ENCODE data around the gene CALML5. TPM values are rescaled to one million over a fixed set of nuclear protein-coding genes. Genes with fewer than 3 reads are reported as not detected.

CALML5 gene
- total RNA-seq, 1 experiment from 2014 or later: not detected

- Histone ChIP-seq H3K9me2 (ENCODE audit: insufficient read depth) (no peaks in the 10 kb centered on the region), H4K20me1 (ENCODE audit: insufficient read depth) (no peaks in the 10 kb centered on the region), H3K9ac (ENCODE audit: low read length) (no peak overlapping the region), H3K4me1 (ENCODE audit: control insufficient read depth in 1 of 2, insufficient read depth in 2 of 2, low read length in 2 of 2) (no peaks in the 10 kb centered on the region), H3K27ac (ENCODE audit: low read depth, low read length) (no peak overlapping the region), H2AFZ (ENCODE audit: low read depth, low read length, poor library complexity, severe bottlenecking) (no peak overlapping the region), H3K4me2 (ENCODE audit: low read length) (no peak overlapping the region), H3K4me3 (replicated peaks in 1 of 2; ENCODE audit: low read depth in 1 of 2, low read length in 2 of 2) (no peak overlapping the region), H3K27me3 (ENCODE audit: insufficient read depth, low read length) (no peaks in the 10 kb centered on the region), H3K9me3 (ENCODE audit: control insufficient read depth in 1 of 2, insufficient read depth in 1 of 2, low read depth in 1 of 2, low read length in 2 of 2) (no peaks in the 10 kb centered on the region), H3K79me2 (ENCODE audit: insufficient read depth, low read length) (no peaks in the 10 kb centered on the region), H3K36me3 (ENCODE audit: control insufficient read depth in 1 of 2, insufficient read depth in 2 of 2, low read length in 2 of 2) (no peaks in the 10 kb centered on the region)
- ChIA-PET RAD21 (ENCODE audit: low non-redundant PET in 1 of 2, low total read pairs in 2 of 2, uncharacterized antibody in 2 of 2, unreplicated experiment in 2 of 2) (no interaction called here), POLR2A (no interaction called here), CTCF (no interaction called here)
- no TSS peak for BruUV-seq (replicated peaks)
- no peak for ATAC-seq
- no peak for DNase-seq (ENCODE audit: low read depth, low spot score)
- intact Hi-C loops (cut with micrococcal nuclease): no loop called here
- TF ChIP-seq YY1 (IDR thresholded peaks at IDR 0.05; ENCODE audit: extremely low read depth, insufficient replicate concordance, low read depth, low read length) (no peak), CBX3 (IDR thresholded peaks at IDR 0.05; ENCODE audit: low read depth) (no peak), EZH2phosphoT487 (IDR thresholded peaks at IDR 0.05; ENCODE audit: borderline replicate concordance) (no peak), ZFX (IDR thresholded peaks at IDR 0.05) (no peak), ZNF274 (IDR thresholded peaks at IDR 0.05; ENCODE audit: low read depth, low read length) (no peak), EGR1 (IDR thresholded peaks at IDR 0.05; ENCODE audit: low read depth) (no peak), POLR2AphosphoS5 (IDR thresholded peaks at IDR 0.05; ENCODE audit: low read depth, low read length) (no peak), SRF (IDR thresholded peaks at IDR 0.05; ENCODE audit: low read depth) (no peak), CTCF (IDR thresholded peaks at IDR 0.05 in 2 of 3, conservative IDR thresholded peaks at IDR 0.05 in 1 of 3; ENCODE audit: borderline replicate concordance in 1 of 3, insufficient read depth in 1 of 3, low read depth in 2 of 3, low read length in 2 of 3) (no peak), EZH2 (IDR thresholded peaks at IDR 0.05) (no peak), ELF1 (IDR thresholded peaks at IDR 0.05; ENCODE audit: borderline replicate concordance, low read depth) (no peak), MAX (IDR thresholded peaks at IDR 0.05) (no peak), REST (IDR thresholded peaks at IDR 0.05; ENCODE audit: low read depth) (no peak), ZBTB33 (IDR thresholded peaks at IDR 0.05; ENCODE audit: extremely low read depth, insufficient replicate concordance, low read length) (no peak), SIN3A (IDR thresholded peaks at IDR 0.05; ENCODE audit: low read depth) (no peak), SP1 (IDR thresholded peaks at IDR 0.05; ENCODE audit: low read depth) (no peak), POLR2A (IDR thresholded peaks at IDR 0.05; ENCODE audit: borderline replicate concordance, extremely low read depth, insufficient read depth, insufficient read length) (no peak), RAD21 (IDR thresholded peaks at IDR 0.05; ENCODE audit: low read depth) (no peak), CEBPB (IDR thresholded peaks at IDR 0.05; ENCODE audit: low read depth) (no peak), JUND (IDR thresholded peaks at IDR 0.05) (no peak)
Observed at GRCh38 chr10:5514226-5514850, 15.0 kb upstream of the CALML5 start.

Measured in HCT116 (cell line).